WTC11 (cell line): ENCODE data around the gene PCNP.

ENCODE experiments used
- ATF2 ChIP-seq: sonication (generic); formaldehyde crosslinking; IDR thresholded peaks from 2 replicates; pipeline ENCODE4 v1.8.1; 2022; ENCODE audit warnings: low read depth, missing genetic modification reagents, borderline replicate concordance
- FOXK1 ChIP-seq: sonication (generic); formaldehyde crosslinking; IDR thresholded peaks from 2 replicates; pipeline ENCODE4 v1.8.0; 2022; ENCODE audit warnings: mild to moderate bottlenecking, moderate library complexity, missing genetic modification reagents
- TF ChIP-seq, protein P1 (sequence below): fragments of 200-600 bp; IDR thresholded peaks from 2 replicates; pipeline ENCODE4 v1.8.0; 2022; ENCODE audit warnings: antibody characterized with exemption
- TF ChIP-seq, protein P2 (sequence below): sonication (generic); formaldehyde crosslinking; conservative IDR thresholded peaks from 2 replicates; pipeline ENCODE4 v1.8.1; 2022; ENCODE audit warnings: mild to moderate bottlenecking, missing genetic modification reagents

- no peak for TF ChIP-seq FOXK1 (CRISPR knock-in tag)
- TF ChIP-seq, protein P1, sequence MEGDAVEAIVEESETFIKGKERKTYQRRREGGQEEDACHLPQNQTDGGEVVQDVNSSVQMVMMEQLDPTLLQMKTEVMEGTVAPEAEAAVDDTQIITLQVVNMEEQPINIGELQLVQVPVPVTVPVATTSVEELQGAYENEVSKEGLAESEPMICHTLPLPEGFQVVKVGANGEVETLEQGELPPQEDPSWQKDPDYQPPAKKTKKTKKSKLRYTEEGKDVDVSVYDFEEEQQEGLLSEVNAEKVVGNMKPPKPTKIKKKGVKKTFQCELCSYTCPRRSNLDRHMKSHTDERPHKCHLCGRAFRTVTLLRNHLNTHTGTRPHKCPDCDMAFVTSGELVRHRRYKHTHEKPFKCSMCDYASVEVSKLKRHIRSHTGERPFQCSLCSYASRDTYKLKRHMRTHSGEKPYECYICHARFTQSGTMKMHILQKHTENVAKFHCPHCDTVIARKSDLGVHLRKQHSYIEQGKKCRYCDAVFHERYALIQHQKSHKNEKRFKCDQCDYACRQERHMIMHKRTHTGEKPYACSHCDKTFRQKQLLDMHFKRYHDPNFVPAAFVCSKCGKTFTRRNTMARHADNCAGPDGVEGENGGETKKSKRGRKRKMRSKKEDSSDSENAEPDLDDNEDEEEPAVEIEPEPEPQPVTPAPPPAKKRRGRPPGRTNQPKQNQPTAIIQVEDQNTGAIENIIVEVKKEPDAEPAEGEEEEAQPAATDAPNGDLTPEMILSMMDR, result no peak
- no peak for TF ChIP-seq ATF2 (CRISPR knock-in tag)
- TF ChIP-seq, protein P2, sequence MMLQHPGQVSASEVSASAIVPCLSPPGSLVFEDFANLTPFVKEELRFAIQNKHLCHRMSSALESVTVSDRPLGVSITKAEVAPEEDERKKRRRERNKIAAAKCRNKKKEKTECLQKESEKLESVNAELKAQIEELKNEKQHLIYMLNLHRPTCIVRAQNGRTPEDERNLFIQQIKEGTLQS (CRISPR knock-in tag), result no peak
Observed at GRCh38 chr3:101623656-101624055, 49.7 kb downstream of the PCNP start.
